Skeletal muscle satellite cell (primary cell): ENCODE results near the gene CLEC4M.

Experiments
- H3K27me3 ChIP-seq: 2 replicates; pipeline ENCODE4 v1.7.0; 2013; ENCODE audit warnings: low read length; ENCODE audit not compliant: control insufficient read depth, insufficient read depth
- H3K36me3 ChIP-seq: 2 replicates; pipeline ENCODE4 v1.7.0; 2013; ENCODE audit warnings: mild to moderate bottlenecking, control low read depth, low read length; ENCODE audit not compliant: insufficient read depth
- H3K4me1 ChIP-seq: 2 replicates; pipeline ENCODE4 v1.7.0; 2013; ENCODE audit warnings: low read length; ENCODE audit not compliant: control insufficient read depth, insufficient read depth
- H3K4me2 ChIP-seq: 2 replicates; pipeline ENCODE4 v1.7.0; 2013; ENCODE audit warnings: mild to moderate bottlenecking, low read length
- H3K4me3 ChIP-seq: 2 replicates; pipeline ENCODE4 v1.7.0; 2013; ENCODE audit warnings: low read length
- H3K9ac ChIP-seq: 2 replicates; pipeline ENCODE4 v1.7.0; 2013; ENCODE audit warnings: mild to moderate bottlenecking, low read depth, low read length, moderate library complexity
- H3K9me3 ChIP-seq: replicated peaks from 2 replicates; pipeline ENCODE4 v1.7.0; 2013; ENCODE audit warnings: mild to moderate bottlenecking, control low read depth, low read length

Gene CLEC4M

GRCh38 chr19:7779631-7780486 is 16.8 kb downstream of the CLEC4M start:
- H3K36me3 ChIP-seq = no peaks in the 10 kb centered on the region
- no peak overlapping the region for H3K9ac ChIP-seq
- H3K4me1 ChIP-seq = no peaks in the 10 kb centered on the region
- H3K4me3 ChIP-seq = no peak overlapping the region
- no peaks in the 10 kb centered on the region for H3K9me3 ChIP-seq
- H3K27me3 ChIP-seq = peaks cover 49% of the 10 kb centered on the region
- H3K4me2 ChIP-seq = no peak overlapping the region

GRCh38 chr19:7781157-7781556 is 18.1 kb downstream of the CLEC4M start:
- Histone ChIP-seq H3K4me3 (no peak overlapping the region), H3K9me3 (no peaks in the 10 kb centered on the region)

GRCh38 chr19:7783991-7784423 is 21.0 kb downstream of the CLEC4M start:
- H3K27me3 ChIP-seq = peaks cover 54% of the 10 kb centered on the region

More at GRCh38 chr19:7781157-7781556, 18.1 kb downstream of the CLEC4M start:
- Histone ChIP-seq H3K36me3 (no peaks in the 10 kb centered on the region), H3K4me1 (no peaks in the 10 kb centered on the region), H3K9ac (no peak overlapping the region), H3K4me2 (no peak overlapping the region), H3K27me3 (peaks cover 46% of the 10 kb centered on the region)

GRCh38 chr19:7784856-7785255 is 21.8 kb downstream of the CLEC4M start:
- Histone ChIP-seq H3K27me3 (peaks cover 60% of the 10 kb centered on the region), H3K4me3 (no peak overlapping the region), H3K9ac (no peak overlapping the region), H3K4me1 (no peaks in the 10 kb centered on the region), H3K36me3 (no peaks in the 10 kb centered on the region), H3K9me3 (no peaks in the 10 kb centered on the region), H3K4me2 (no peak overlapping the region)

More at GRCh38 chr19:7783991-7784423, 21.0 kb downstream of the CLEC4M start:
- no peak overlapping the region for H3K4me2 ChIP-seq
- no peak overlapping the region for H3K4me3 ChIP-seq
- H3K36me3 ChIP-seq = no peaks in the 10 kb centered on the region
- H3K9ac ChIP-seq = no peak overlapping the region
- no peaks in the 10 kb centered on the region for H3K4me1 ChIP-seq
- H3K9me3 ChIP-seq = no peaks in the 10 kb centered on the region

DNA sequence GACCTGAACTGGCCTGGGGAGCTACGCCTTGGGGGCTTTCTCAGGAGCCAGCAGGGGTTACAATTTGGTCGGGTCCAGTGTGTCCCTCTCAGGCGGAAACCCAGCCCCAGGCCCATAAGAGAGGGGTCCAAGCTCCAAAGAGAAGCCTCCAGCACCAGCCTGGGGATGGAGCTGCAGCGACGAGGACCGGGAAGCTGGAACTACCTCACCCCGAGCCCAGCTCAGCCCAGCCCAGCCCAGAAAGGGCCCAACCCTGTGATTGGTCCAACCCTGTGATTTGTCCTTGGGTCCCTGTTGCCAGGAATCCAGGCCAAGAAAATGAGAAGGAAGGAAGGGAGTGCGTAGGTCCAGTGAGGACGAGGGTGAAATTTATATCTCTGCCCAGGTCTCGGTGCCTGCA is 24.1 kb downstream of the CLEC4M start:
- Histone ChIP-seq H3K36me3 (no peaks in the 10 kb centered on the region), H3K4me1 (no peaks in the 10 kb centered on the region), H3K4me2 (no peak overlapping the region), H3K4me3 (no peak overlapping the region), H3K9ac (no peak overlapping the region), H3K27me3 (peaks cover 42% of the 10 kb centered on the region), H3K9me3 (no peaks in the 10 kb centered on the region)

DNA sequence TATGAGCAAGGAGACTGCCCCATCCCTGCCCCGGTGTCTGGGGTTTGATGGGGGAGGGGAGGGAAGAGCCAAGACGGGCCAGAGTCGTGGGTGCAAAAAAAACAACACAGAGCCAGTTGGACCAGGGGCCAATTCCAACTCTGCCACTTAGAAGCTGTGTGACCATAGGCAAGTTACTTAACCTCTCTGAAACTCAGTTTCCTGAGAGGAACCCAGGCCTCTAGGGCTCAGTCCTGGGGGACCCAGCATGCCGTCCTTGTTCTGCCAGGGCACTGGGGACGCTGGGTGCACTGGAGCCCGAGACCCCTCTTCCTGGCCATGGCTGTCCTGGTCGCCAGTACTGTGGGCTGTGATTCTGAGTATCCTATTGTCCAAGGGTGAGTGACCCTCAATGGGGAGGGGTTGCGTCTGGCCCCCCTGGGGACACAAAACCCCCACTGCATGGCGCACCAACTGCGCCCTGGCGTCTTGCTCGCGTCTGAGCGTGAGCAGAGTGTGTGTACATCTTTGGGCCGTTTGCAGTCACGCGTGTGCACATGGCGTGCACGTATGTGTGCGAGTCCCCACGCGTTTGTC is 24.6 kb downstream of the CLEC4M start:
- Histone ChIP-seq H3K4me2 (no peak overlapping the region), H3K4me3 (no peak overlapping the region), H3K9ac (no peak overlapping the region), H3K27me3 (peaks cover 37% of the 10 kb centered on the region), H3K9me3 (no peaks in the 10 kb centered on the region), H3K36me3 (no peaks in the 10 kb centered on the region), H3K4me1 (no peaks in the 10 kb centered on the region)

DNA sequence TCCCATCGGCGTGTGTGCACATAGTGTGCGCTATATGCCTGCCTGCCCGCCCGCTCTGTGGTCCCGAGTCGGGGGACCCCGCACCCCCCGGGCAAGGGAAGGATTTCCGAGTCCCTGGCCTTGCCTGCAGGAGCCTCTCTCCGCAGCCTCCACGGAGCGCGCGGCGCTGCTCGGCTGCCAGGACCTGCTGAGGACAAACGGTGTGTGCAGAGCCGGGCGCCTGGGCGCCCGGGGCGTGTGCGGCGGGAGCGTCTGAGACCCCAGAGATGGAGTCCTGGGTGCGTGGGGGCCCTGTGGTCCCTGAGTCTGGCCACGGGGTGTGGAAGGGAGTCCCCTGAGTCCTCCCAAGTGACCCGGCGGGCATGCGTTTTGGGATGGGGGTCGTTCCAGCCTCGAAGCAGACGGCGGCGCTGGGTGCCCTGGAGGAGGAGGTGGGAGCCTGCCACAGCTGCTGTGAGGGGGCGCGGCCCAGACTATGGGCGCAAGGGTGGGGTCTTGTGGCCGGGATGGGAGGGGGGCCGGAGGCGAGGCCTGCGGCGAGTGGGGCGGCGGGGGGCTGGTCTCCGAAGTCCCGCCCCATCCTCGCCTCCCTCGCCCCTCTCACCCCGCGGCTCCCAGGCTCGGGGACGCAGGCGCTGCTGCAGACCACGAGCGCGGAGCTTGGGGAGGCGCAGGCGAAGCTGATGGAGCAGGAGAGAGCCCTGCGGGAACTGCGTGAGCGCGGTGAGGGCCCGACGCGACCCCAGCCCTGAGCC is 25.3 kb downstream of the CLEC4M start:
- Histone ChIP-seq H3K9ac (no peak overlapping the region), H3K4me3 (no peak overlapping the region), H3K9me3 (no peaks in the 10 kb centered on the region), H3K36me3 (no peaks in the 10 kb centered on the region), H3K4me1 (no peaks in the 10 kb centered on the region), H3K4me2 (no peak overlapping the region), H3K27me3 (peaks cover 35% of the 10 kb centered on the region)

DNA sequence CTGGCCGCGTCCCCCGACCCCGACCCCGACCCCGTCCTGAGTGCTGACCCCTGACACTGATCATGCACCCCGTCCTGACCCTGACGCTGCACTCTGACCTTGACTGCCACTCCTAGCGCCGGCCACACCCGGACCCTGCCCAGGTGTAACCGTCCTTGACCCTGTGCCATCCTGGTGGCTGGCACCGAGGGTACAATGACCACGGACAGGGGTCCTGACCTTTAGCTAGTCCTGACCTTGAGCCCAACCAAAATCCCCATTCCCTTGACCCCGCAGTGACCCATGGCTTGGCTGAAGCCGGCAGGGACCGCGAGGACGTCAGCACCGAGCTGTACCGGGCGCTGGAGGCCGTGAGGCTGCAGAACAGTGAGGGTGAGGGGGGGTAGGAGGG is 25.9 kb downstream of the CLEC4M start:
- no peaks in the 10 kb centered on the region for H3K9me3 ChIP-seq
- H3K4me1 ChIP-seq = no peaks in the 10 kb centered on the region
- no peak overlapping the region for H3K9ac ChIP-seq
- peaks cover 30% of the 10 kb centered on the region for H3K27me3 ChIP-seq
- H3K36me3 ChIP-seq = no peaks in the 10 kb centered on the region
- no peak overlapping the region for H3K4me3 ChIP-seq
- H3K4me2 ChIP-seq = no peak overlapping the region

- no peaks in the 10 kb centered on the region for H3K9me3 ChIP-seq
- no peak overlapping the region for H3K9ac ChIP-seq
- peaks cover 28% of the 10 kb centered on the region for H3K27me3 ChIP-seq
- no peak overlapping the region for H3K4me2 ChIP-seq
- no peak overlapping the region for H3K4me3 ChIP-seq
- H3K36me3 ChIP-seq = no peaks in the 10 kb centered on the region
- no peaks in the 10 kb centered on the region for H3K4me1 ChIP-seq
These were observed 26.4 kb downstream of the CLEC4M start for GRCh38 chr19:7789447-7789846.

DNA sequence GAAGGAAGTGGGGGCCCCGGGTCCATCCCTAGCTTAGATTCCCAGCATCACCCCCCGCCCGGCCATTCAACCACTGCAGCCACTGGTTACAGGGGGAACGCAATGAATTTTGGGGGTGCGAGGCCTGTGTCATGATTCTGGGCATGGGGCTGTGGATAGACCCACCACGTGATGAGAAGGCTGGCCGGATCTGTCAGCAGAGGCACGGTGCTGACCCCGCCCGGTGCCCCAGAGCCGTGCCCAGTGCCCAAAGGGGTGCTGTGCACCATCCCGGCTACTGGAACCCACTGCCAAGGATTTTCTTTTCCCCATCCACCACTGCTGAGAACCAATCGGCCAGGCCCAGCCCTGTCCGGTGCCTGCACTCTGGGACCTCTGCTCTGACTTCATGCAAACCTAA is 27.4 kb downstream of the CLEC4M start:
- Histone ChIP-seq H3K4me1 (no peaks in the 10 kb centered on the region), H3K9ac (no peak overlapping the region), H3K4me2 (no peak overlapping the region), H3K27me3 (peaks cover 25% of the 10 kb centered on the region), H3K36me3 (no peaks in the 10 kb centered on the region), H3K9me3 (no peaks in the 10 kb centered on the region), H3K4me3 (no peak overlapping the region)

DNA sequence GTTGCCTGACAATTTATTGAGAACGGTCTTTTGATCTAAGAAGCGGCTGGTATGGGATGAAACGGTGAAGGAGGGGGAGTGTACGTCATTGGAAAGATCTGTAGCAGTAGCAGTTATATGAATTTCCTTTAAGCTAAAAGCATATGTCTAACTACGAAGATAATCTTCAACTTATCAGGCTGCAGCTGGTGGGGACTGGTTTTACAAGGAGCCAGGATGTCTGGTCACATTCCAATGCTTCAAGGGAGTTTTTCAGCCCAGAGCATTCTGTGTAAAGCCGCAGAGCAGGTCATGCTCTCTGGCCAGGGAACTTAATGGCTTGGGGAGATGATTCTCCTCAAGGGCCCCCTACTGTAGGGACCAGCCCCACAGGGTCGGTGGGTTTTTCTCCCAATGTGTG is 29.2 kb downstream of the CLEC4M start:
- Histone ChIP-seq H3K9ac (no peak overlapping the region), H3K4me2 (no peak overlapping the region), H3K4me1 (no peaks in the 10 kb centered on the region), H3K9me3 (no peaks in the 10 kb centered on the region), H3K27me3 (peaks cover 24% of the 10 kb centered on the region), H3K36me3 (no peaks in the 10 kb centered on the region), H3K4me3 (no peak overlapping the region)
